Dermis blood vessel endothelial cell (primary cell): ENCODE results near the gene TGFBR3. TPM values are rescaled to one million over a fixed set of nuclear protein-coding genes. Genes with fewer than 3 reads are reported as not detected.
A peak's percentile ranks its signal among the peaks of the same experiment; 100 is the strongest.

ENCODE experiments used
- DNase-seq: peaks from one replicate; pipeline ENCODE4 v3.0.0; 2010
- total RNA-seq: library from RNA; depleted of rRNA; stranded (reverse); fragments of >200 nt; gene quantifications from 2 replicates; pipeline ENCODE4 v1.2.3, GENCODE V29; 2014

The TGFBR3 gene
- total RNA-seq, 1 donor from 2014 or later = 33.2 TPM

DNA sequence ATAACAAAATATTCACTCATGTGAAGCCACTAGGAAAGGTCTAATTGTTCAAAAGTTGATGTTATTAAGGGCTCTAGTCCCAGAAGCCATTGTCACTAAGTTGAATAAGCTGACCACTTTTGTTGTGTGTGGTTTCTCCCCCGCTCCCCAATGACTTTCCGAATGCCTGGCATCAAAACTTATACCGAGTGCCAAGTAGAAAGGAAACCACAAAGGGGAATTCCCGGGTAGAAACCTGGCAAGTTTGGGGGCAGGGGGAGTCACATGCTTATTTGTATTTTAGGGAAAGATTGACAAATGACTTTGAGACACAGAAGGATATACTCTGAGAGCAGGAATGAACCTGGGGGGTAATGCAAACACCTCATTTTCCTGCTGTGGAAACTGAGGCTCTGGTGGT is 154.1 kb downstream of the TGFBR3 start:
- DNase-seq = peak; percentile 72

GRCh38 chr1:91730801-91731732 is 154.9 kb downstream of the TGFBR3 start:
- peak; percentile 33 for DNase-seq

GRCh38 chr1:91729621-91730358 is 156.2 kb downstream of the TGFBR3 start:
- no peak for DNase-seq

DNA sequence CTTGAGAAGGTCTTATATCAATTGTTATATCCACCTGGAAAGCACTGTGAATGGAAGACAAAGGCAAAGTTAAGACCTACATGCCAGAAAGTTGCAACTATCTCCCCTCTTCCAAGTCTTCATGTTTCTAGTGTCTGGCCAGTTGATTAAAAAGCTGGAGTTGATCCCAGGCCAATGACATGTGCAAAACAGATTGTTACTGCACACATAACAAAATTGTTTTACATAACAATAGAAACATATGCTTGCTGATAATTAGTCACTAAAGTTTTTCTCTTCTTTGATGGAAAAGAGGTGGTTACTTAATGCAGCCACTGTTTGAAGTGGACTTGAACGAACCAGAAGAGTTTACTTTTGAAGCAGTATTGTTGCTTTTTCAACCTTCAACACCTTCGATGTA is 158.2 kb downstream of the TGFBR3 start:
- DNase-seq = no peak

DNA sequence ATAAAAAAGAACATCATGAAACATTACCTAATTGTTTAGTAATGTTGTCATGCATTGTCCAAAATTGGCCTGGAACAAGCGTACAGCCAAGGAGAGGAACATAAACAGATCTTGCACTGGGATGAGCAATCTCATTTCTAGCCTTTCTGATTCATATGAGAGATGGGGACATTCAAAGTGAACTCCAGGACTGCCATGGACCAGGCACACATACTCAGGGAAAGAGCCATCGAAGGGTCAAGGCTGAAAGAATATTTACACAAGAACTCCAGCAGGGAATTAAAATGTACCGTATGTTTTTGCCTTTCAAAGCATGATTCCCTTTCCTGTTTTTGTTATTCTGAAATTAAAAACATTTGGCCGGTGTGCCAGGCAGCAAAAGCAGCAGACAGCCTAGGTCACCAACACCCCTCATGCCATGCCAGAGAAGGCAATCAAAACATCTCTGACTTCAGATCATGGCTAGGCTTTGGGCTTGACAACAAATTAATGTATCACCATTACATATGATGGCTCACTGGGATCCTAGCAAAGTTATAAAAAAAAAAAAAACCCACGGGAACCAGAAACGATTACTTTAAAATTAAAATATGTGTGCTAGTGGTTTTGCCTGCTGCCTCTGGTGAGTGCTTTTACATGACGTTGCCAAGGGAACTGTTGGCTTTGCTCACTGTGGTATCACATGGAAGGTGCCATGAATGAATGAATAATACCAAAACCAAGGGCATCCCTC is 159.8 kb downstream of the TGFBR3 start:
- peak; percentile 80 for DNase-seq

DNA sequence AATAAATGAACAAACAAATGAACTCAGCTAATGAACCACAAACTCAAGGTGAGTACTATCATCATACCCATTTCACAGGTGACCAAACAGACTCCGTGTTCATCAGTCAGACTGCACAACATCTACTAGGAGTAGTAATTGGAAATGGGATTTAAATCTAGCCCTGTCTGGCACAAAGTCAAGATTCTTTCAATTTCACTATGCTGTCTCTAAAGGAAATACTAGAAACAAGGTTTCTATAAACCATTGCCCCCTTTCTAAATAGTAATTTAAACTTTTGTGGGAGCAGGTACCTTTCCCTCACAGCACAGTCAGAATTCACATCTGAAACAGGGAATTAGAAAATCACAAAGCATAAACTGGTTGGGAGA is 160.3 kb downstream of the TGFBR3 start:
- DNase-seq = no peak

DNA sequence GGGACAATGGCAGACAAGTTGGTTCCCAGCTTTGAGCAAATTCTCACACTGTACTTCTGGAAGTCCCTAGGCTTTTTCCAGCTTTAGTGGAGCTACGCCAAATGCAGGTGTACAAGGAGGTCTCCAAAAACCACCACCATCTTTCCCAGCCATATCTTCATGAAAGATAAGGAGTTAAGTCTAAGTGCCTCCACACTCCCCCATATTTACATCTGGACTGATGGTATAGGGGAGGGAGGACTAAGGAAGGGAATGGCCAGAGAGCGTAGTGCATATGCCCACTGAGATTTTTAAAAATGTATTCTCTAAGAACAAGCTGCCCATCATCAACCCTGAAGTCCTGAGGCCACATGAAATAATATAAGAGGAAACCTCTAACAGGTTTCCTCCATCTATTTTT is 161.3 kb downstream of the TGFBR3 start:
- no peak for DNase-seq

GRCh38 chr1:91724231-91724630 is 161.7 kb downstream of the TGFBR3 start:
- no peak for DNase-seq

DNA sequence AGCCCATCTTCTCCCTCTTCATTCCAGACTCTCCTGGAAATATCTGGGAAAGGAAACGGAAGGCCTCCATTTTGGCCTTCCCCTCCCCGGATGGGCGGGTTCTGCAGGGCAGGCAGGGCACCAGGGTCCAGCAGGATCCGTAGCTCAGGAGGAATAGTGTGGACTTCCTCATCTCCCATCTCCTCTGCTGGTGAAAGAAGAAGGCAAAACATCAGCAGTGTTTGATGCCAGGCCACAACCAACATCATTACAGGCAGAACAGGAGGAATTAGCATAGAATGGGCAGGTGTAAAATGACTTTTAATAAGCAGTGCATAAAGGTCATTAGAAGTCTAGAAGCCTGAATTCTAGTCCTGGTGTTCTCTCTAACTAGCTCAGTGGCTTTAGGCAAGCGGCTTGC is 165.9 kb downstream of the TGFBR3 start:
- DNase-seq = no peak

GRCh38 chr1:91718877-91719276 is 167.1 kb downstream of the TGFBR3 start:
- DNase-seq = no peak

DNA sequence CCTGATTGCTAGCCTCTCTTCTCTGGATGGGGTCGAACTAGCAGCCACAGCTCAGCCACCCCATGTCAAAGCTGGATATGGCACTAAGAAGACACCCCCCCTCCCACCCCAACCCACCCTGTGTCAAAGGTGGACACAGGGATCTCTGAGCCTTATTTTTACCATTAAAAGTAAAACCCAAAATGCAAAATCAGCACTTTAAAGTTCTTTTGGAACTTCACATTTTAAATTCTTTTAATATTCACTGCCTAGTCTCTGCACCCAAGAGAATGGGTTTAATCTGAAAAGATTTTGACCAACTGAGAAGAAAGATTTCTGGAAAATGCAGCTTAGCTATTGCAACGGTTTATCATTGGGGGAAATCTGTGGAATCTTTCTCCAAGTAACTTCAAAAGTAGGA is 167.6 kb downstream of the TGFBR3 start:
- DNase-seq = no peak

DNA sequence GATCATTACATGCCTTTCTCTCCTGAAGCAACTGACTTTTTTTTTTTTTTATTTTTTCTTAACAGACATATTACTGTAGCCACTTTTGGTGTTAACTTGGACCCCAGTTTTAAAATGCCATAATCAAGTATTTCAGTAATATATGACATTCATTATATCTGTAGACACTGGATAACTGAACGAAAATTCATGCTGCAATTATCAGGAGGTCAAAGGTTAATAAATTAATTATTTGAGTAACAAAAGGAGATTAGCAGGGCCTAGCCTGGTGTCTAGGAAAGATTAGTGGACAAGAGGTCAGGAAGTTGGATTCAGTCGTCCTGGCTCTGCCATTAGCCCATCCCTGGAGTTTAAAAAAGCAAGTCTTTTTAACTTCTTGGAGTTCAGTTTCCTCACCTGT is 168.1 kb downstream of the TGFBR3 start:
- no peak for DNase-seq

GRCh38 chr1:91716339-91716738 is 169.6 kb downstream of the TGFBR3 start:
- DNase-seq = no peak

- DNase-seq = no peak
Measured at GRCh38 chr1:91715416-91716000, 170.4 kb downstream of the TGFBR3 start.

GRCh38 chr1:91714867-91715381 is 171.0 kb downstream of the TGFBR3 start:
- DNase-seq = no peak

GRCh38 chr1:91712981-91713841 is 172.7 kb downstream of the TGFBR3 start:
- DNase-seq = peak; percentile 30

GRCh38 chr1:91712393-91712792 is 173.6 kb downstream of the TGFBR3 start:
- DNase-seq = no peak

GRCh38 chr1:91711504-91712247 is 174.3 kb downstream of the TGFBR3 start:
- no peak for DNase-seq

GRCh38 chr1:91710261-91710660 is 175.7 kb downstream of the TGFBR3 start:
- no peak for DNase-seq

DNA sequence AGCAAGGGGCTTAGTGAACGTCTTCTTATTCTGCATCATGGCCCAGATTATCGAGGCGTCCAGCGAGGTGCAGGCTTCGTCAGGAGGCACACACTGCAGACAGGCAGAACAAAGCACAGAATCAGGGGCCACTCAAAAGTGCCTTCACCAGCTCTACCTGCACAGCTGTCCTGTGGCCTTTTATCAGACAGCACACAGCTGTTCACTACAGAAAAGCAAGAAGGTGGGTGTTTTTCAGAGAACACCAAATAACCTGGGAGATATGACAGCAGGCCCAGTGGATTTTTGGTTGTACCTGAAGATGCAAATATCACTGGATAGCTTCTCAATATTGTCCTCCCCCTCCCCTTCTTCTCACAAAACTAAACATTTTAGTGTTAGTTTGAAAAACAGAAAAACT is 177.3 kb downstream of the TGFBR3 start:
- no peak for DNase-seq

- no peak for DNase-seq
Measured at GRCh38 chr1:91707890-91708218, 178.1 kb downstream of the TGFBR3 start.
